Gastrocnemius medialis (tissue), 4 donors: ENCODE measurements around the gene SIK3.

Experiments used
- POLR2A ChIP-seq, 2 donors: fragments of 450-650 bp; IDR thresholded peaks; one replicate each; pipeline ENCODE4 v1.6.1; 2017; ENCODE audit warnings: antibody characterized with exemption in 2 of 2, mild to moderate bottlenecking in 2 of 2, moderate library complexity in 2 of 2
- TF ChIP-seq, protein P1 (sequence below), 5 experiments: fragments of 450-650 bp in 3 of 5; fragments of 200-600 bp in 2 of 5; sonication (generic) in 2 of 5; IDR thresholded peaks in 4 of 5; conservative IDR thresholded peaks in 1 of 5; 1 replicate in 4 of 5; 2 replicates in 1 of 5; pipeline ENCODE4 v1.5.1; 2016 to 2019; ENCODE audit warnings: antibody characterized with exemption in 5 of 5, mild to moderate bottlenecking in 3 of 5, moderate library complexity in 3 of 5

DNA sequence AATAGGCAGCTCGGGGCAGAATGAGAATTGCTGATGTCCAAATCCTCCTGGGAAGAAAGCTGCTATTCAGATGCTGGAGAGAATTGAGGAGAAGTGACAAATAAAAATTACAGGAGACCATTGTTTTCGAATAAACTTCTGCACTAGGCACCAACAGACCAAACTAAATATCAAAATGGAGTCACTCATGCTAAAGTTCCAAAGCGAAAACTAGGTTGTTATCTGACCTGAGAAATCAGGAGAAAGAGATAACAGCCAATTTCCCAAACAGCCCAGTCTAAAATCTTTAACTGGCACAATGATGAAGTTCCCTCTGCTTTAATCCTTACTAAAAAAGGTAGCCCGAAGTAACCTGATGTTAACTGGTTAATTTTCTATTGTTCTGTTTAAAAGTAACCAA is 148.0 kb downstream of the SIK3 start:
- TF ChIP-seq, protein P1, sequence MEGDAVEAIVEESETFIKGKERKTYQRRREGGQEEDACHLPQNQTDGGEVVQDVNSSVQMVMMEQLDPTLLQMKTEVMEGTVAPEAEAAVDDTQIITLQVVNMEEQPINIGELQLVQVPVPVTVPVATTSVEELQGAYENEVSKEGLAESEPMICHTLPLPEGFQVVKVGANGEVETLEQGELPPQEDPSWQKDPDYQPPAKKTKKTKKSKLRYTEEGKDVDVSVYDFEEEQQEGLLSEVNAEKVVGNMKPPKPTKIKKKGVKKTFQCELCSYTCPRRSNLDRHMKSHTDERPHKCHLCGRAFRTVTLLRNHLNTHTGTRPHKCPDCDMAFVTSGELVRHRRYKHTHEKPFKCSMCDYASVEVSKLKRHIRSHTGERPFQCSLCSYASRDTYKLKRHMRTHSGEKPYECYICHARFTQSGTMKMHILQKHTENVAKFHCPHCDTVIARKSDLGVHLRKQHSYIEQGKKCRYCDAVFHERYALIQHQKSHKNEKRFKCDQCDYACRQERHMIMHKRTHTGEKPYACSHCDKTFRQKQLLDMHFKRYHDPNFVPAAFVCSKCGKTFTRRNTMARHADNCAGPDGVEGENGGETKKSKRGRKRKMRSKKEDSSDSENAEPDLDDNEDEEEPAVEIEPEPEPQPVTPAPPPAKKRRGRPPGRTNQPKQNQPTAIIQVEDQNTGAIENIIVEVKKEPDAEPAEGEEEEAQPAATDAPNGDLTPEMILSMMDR (IDR thresholded peaks at IDR 0.05 in 4 of 5, conservative IDR thresholded peaks at IDR 0.05 in 1 of 5): no peak
- no peak for TF ChIP-seq POLR2A (IDR thresholded peaks at IDR 0.05)
